K562 (cell line): ENCODE results near the gene CHRM4. TPM values are rescaled to one million over a fixed set of nuclear protein-coding genes. Genes with fewer than 3 reads are reported as not detected.

Experiments used
- ATAC-seq: fragments of 200-7000 bp; cut with Tn5 transposase; 3 replicates; pipeline ENCODE4 v1.9.1; 2020; ENCODE audit warnings: moderate library complexity
- BruUV-seq: library from RNA; stranded (reverse); fragments of 400-500 nt; replicated peaks from 2 replicates; lab custom pipeline; 2021; lab: Mats Ljungman, UMichigan
- CTCF ChIA-PET: fragments of 300-600 bp; formaldehyde crosslinking; extraction: SDS; loops from one replicate; lab custom pipeline; 2021; ENCODE audit warnings: low intra/inter-chr PET ratio; lab: Yijun Ruan, JAX
- POLR2A ChIA-PET: fragments of 300-600, 350-650 bp; sonication (Branson Sonifier 250); formaldehyde crosslinking; extraction: SDS; loops from one replicate; lab custom pipeline; 2021; ENCODE audit warnings: antibody characterized with exemption, inconsistent platforms; lab: Yijun Ruan, JAX
- DNase-seq, 4 experiments: peaks; one replicate each; pipeline versions ENCODE4 v3.0.0 to v3.0.0-alpha.2; 2011 to 2018; ENCODE audit warnings: low spot score in 3 of 4, mixed read lengths in 3 of 4; ENCODE audit errors: extremely low read depth in 1 of 4
- FAIRE-seq: peaks from 2 replicates; lab custom pipeline; 2011; peaks lifted over from hg19 to GRCh38; lab: Jason Lieb, UNC
- H2AFZ ChIP-seq: 2 replicates; pipeline ENCODE4 v1.6.0; 2011; ENCODE audit warnings: low read depth, low read length, control low read depth, inconsistent platforms
- H3K27ac ChIP-seq: fragments of 200-600 bp; 3 replicates; pipeline ENCODE4 v1.8.0; 2011; ENCODE audit warnings: low read depth, mild to moderate bottlenecking, control low read depth, inconsistent platforms, low read length, moderate library complexity, mixed read lengths; ENCODE audit errors: extremely low read depth
- H3K27me3 ChIP-seq, 2 experiments: fragments of 300-600 bp in 1 of 2; 2 replicates in 1 of 2; 3 replicates in 1 of 2; pipeline versions ENCODE4 v1.6.0 to v1.8.0; 2011; ENCODE audit warnings: inconsistent platforms in 2 of 2, low read length in 2 of 2, mild to moderate bottlenecking in 1 of 2, mixed read lengths in 1 of 2, moderate library complexity in 1 of 2; ENCODE audit not compliant: control insufficient read depth in 2 of 2, insufficient read depth in 2 of 2
- H3K36me3 ChIP-seq: fragments of 300-600 bp; 3 replicates; pipeline ENCODE4 v1.8.0; 2011; ENCODE audit warnings: mild to moderate bottlenecking, low read length, inconsistent platforms; ENCODE audit not compliant: control insufficient read depth, insufficient read depth
- H3K4me1 ChIP-seq, 2 experiments: fragments of 200-600 bp in 1 of 2; replicated peaks in 1 of 2; 2 replicates in 1 of 2; 3 replicates in 1 of 2; pipeline versions ENCODE4 v1.5.1 to v1.8.0; 2011; ENCODE audit warnings: inconsistent platforms in 2 of 2, low read length in 2 of 2, mild to moderate bottlenecking in 1 of 2, mixed read lengths in 1 of 2, moderate library complexity in 1 of 2; ENCODE audit not compliant: control insufficient read depth in 2 of 2, insufficient read depth in 2 of 2
- H3K4me2 ChIP-seq: 2 replicates; pipeline ENCODE4 v1.6.1; 2011; ENCODE audit warnings: low read length, control low read depth, inconsistent platforms, mixed read lengths; ENCODE audit not compliant: insufficient read depth
- H3K4me3 ChIP-seq: fragments of 200-600 bp; sonication (generic), shearing (Covaris generic); 2 replicates; pipeline ENCODE4 v1.5.1; 2016; ENCODE audit warnings: control low read depth, inconsistent platforms
- H3K79me2 ChIP-seq: fragments of 200-600 bp; 3 replicates; pipeline ENCODE4 v1.8.0; 2011; ENCODE audit warnings: low read length, inconsistent platforms; ENCODE audit not compliant: control insufficient read depth, insufficient read depth
- H3K9ac ChIP-seq, 2 experiments: 2 replicates each; pipeline versions ENCODE4 v1.6.0 to v1.6.1; 2011; ENCODE audit warnings: low read depth in 2 of 2, low read length in 2 of 2, control low read depth in 1 of 2, inconsistent platforms in 1 of 2, mild to moderate bottlenecking in 1 of 2, mixed read lengths in 1 of 2; ENCODE audit not compliant: insufficient read depth in 1 of 2
- H3K9me1 ChIP-seq: one replicate; pipeline ENCODE4 v1.6.0; 2011; ENCODE audit warnings: inconsistent platforms, mild to moderate bottlenecking, low read length, moderate library complexity; ENCODE audit not compliant: control insufficient read depth, insufficient read depth
- H3K9me3 ChIP-seq: replicated peaks from 2 replicates; pipeline ENCODE4 v1.5.1; 2011; ENCODE audit warnings: low read depth, low read length, inconsistent platforms; ENCODE audit not compliant: control insufficient read depth, insufficient read depth
- H4K20me1 ChIP-seq: replicated peaks from 2 replicates; pipeline ENCODE4 v1.6.1; 2011; ENCODE audit warnings: low read length, inconsistent platforms, mixed read lengths; ENCODE audit not compliant: control insufficient read depth, insufficient read depth
- ARID2 ChIP-seq: fragments of 450-650 bp; IDR thresholded peaks from 2 replicates; pipeline ENCODE4 v1.6.1; 2017; ENCODE audit warnings: antibody characterized with exemption, mild to moderate bottlenecking
- CCNT2 ChIP-seq: IDR thresholded peaks from 2 replicates; pipeline ENCODE4 v1.6.1; 2011; ENCODE audit warnings: borderline replicate concordance, low read depth, mild to moderate bottlenecking, moderate library complexity, mixed read lengths, low read length; ENCODE audit not compliant: insufficient read length; ENCODE audit errors: extremely low read depth
- GABPB2 ChIP-seq: fragments of 250-450 bp; sonication (Bioruptor Pico); conservative IDR thresholded peaks from 2 replicates; pipeline ENCODE4 v1.5.1; 2021; ENCODE audit warnings: mild to moderate bottlenecking
- HLTF ChIP-seq: fragments of 450-650 bp; IDR thresholded peaks from 2 replicates; pipeline ENCODE4 v1.6.1; 2016
- MECOM ChIP-seq: fragments of 250-450 bp; sonication (Bioruptor Pico); IDR thresholded peaks from 2 replicates; pipeline ENCODE4 v1.8.0; 2022; ENCODE audit warnings: inconsistent platforms
- POLR2H ChIP-seq: IDR thresholded peaks from 2 replicates; pipeline ENCODE4 v1.6.1; 2016; ENCODE audit warnings: missing genetic modification characterization, low read depth, mild to moderate bottlenecking, control low read depth, missing compliant biosample characterization, moderate library complexity
- RFX1 ChIP-seq: fragments of 450-650 bp; IDR thresholded peaks from 2 replicates; pipeline ENCODE4 v1.6.1; 2016; ENCODE audit warnings: mild to moderate bottlenecking, moderate library complexity
- RUNX1 ChIP-seq: sonication (generic); IDR thresholded peaks from 2 replicates; pipeline ENCODE4 v1.6.1; 2016; ENCODE audit warnings: antibody characterized with exemption, low read depth
- SP1 ChIP-seq: sonication (generic); formaldehyde crosslinking; IDR thresholded peaks from 2 replicates; pipeline ENCODE4 v1.8.1; 2022; ENCODE audit warnings: mild to moderate bottlenecking, missing genetic modification reagents
- ZNF23 ChIP-seq: fragments of 250-450 bp; sonication (Bioruptor Pico); IDR thresholded peaks from 2 replicates; pipeline ENCODE4 v1.4.0; 2020; ENCODE audit warnings: mild to moderate bottlenecking
- ZNF24 ChIP-seq: fragments of 450-650 bp; IDR thresholded peaks from 2 replicates; pipeline ENCODE4 v1.6.1; 2016
- ZNF324 ChIP-seq: fragments of 250-450 bp; sonication (Bioruptor Pico); IDR thresholded peaks from 2 replicates; pipeline ENCODE4 v1.4.0; 2020; ENCODE audit warnings: mild to moderate bottlenecking
- ZNF408 ChIP-seq: fragments of 250-450 bp; sonication (Bioruptor Pico); IDR thresholded peaks from 2 replicates; pipeline ENCODE4 v1.4.0; 2020; ENCODE audit warnings: low read depth, mild to moderate bottlenecking, moderate library complexity
- ZNF644 ChIP-seq: fragments of 200-800 bp; sonication (Bioruptor generic); IDR thresholded peaks from 2 replicates; pipeline ENCODE4 v1.6.1; 2016; ENCODE audit warnings: low read depth, missing genetic modification characterization, missing compliant biosample characterization
- ZNF696 ChIP-seq: fragments of 250-450 bp; sonication (Bioruptor Pico); conservative IDR thresholded peaks from 2 replicates; pipeline ENCODE4 v1.4.0; 2020; ENCODE audit warnings: mild to moderate bottlenecking, moderate library complexity
- ZSCAN29 ChIP-seq: fragments of 450-650 bp; IDR thresholded peaks from 2 replicates; pipeline ENCODE4 v1.6.1; 2017
- WGBS: fragments of 100-300 bp; shearing (Covaris generic); methylation state at CpG from one replicate; pipeline ENCODE4 v1.1.6; 2016; ENCODE audit warnings: low coverage, mixed read lengths; ENCODE audit not compliant: insufficient coverage; ENCODE audit errors: missing lambda C conversion rate; 5-methylcytosine and 5-hydroxymethylcytosine counted together
- in situ Hi-C: fragments of 300-500 bp; cut with MboI; formaldehyde crosslinking; loops from 4 replicates; pipeline ENCODE4 v1.15.0; 2018; ENCODE audit warnings: inconsistent platforms, mixed read lengths
- intact Hi-C: fragments of 100-400 bp; cut with micrococcal nuclease; formaldehyde crosslinking; loops from 2 replicates; pipeline ENCODE4 v1.14.2; 2022
- polyA plus RNA-seq, 8 experiments: library from polyadenylated mRNA; depleted of rRNA in 4 of 8; stranded (reverse) in 5 of 8; unstranded in 3 of 8; fragments of >200 nt; fragmentation: Nextera tagmentation in 2 of 8; fragmentation: Illumina TruSeq in 1 of 8; extraction: Ambion mirVana in 2 of 8; extraction: Trizol in 1 of 8; gene quantifications; 2 replicates each; pipeline versions ENCODE4 v1.2.1 to v1.2.3, GENCODE V29; 2011 to 2014; ENCODE audit warnings: inconsistent platforms in 1 of 8, missing spikeins in 1 of 8
- total RNA-seq, 7 experiments: library from RNA; depleted of rRNA in 6 of 7; stranded (reverse); fragments of >200 nt in 6 of 7; fragmentation: Illumina TruSeq in 2 of 7; extraction: Trizol in 2 of 7; gene quantifications; 2 replicates each; pipeline versions ENCODE4 v1.2.1 to v1.2.3, GENCODE V29; 2011 to 2021; ENCODE audit warnings: low replicate concordance in 1 of 7
- TF ChIP-seq, protein P1 (sequence below), 2 experiments: fragments of 450-650 bp in 1 of 2; IDR thresholded peaks; 2 replicates each; pipeline ENCODE4 v1.6.1; 2011 to 2017; ENCODE audit warnings: low read depth in 2 of 2, antibody characterized with exemption in 1 of 2, borderline replicate concordance in 1 of 2, low read length in 1 of 2, mild to moderate bottlenecking in 1 of 2, mixed read lengths in 1 of 2; ENCODE audit not compliant: control insufficient read depth in 1 of 2
- TF ChIP-seq, protein P2 (sequence below), 3 experiments: fragments of 200-800 bp in 1 of 3; sonication (Bioruptor generic) in 1 of 3; sonication (generic) in 1 of 3; formaldehyde crosslinking in 1 of 3; IDR thresholded peaks; 2 replicates each; pipeline versions ENCODE4 v1.6.1 to v1.8.0; 2016 to 2022; ENCODE audit warnings: mild to moderate bottlenecking in 2 of 3, missing compliant biosample characterization in 2 of 3, missing genetic modification characterization in 2 of 3, missing genetic modification reagents in 1 of 3
- TF ChIP-seq, protein P3 (sequence below), 2 experiments: fragments of 200-800 bp in 1 of 2; sonication (Bioruptor generic) in 1 of 2; sonication (generic) in 1 of 2; formaldehyde crosslinking in 1 of 2; IDR thresholded peaks in 1 of 2; conservative IDR thresholded peaks in 1 of 2; 2 replicates each; pipeline versions ENCODE4 v1.5.0 to v1.6.1; 2016 to 2020; ENCODE audit warnings: missing compliant biosample characterization in 1 of 2, missing genetic modification characterization in 1 of 2, missing genetic modification reagents in 1 of 2

CHRM4 gene
- total and polyA plus RNA-seq, 9 of the 15 experiments (the other 6 are each of a cell fraction or from before 2014, with no cell fraction given) = 0.22 to 1.3 (median 0.40) TPM; not detected in 2

DNA sequence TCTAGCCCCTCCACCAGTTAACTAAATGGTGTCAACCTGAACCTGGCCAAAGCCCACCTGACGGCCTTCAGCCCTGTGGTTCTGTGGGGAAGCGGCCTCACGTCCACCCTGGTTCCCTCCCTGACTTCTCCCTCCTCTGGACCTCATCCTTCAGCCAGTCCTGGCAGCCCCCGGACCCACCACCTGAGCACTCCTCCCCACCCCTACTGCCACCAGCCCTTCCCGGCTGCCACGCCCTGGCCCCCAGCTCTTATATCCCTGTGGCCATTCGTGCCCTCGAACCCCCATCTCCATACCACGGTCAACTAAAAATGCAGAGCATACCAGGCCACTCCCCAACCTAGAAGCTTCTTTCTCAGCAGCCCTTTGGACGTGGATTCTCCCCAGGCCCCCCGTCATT lies 14.3 kb downstream of the CHRM4 start:
- Histone ChIP-seq H3K27ac (no peak overlapping the region), H3K9me1 (peaks cover under 1% of the 10 kb centered on the region), H2AFZ (no peak overlapping the region), H3K4me1 (peaks cover 13 to 47% of the 10 kb centered on the region in 2 experiments), H3K4me3 (no peak overlapping the region), H3K9ac (no peak overlapping the region), H3K9me3 (no peaks in the 10 kb centered on the region), H3K36me3 (peaks cover 61% of the 10 kb centered on the region; the same call in 2 of the 3 replicates), H3K79me2 (peaks cover 6% of the 10 kb centered on the region), H4K20me1 (no peaks in the 10 kb centered on the region), H3K4me2 (no peak overlapping the region), H3K27me3 (no peaks in the 10 kb centered on the region)
- 94% methylated on average over 3 of the region's 11 CpGs for WGBS
- no peak for ATAC-seq
- intact Hi-C loops = no loop called here
- ChIA-PET POLR2A (interaction anchor here (0.6 to 0.8 kb wide), 3 partner anchors 11 to 274 kb away, joined by 3 read pairs; no protein-coding TSS in a partner anchor), CTCF (no interaction called here)
- no peak for DNase-seq
- no TSS peak for BruUV-seq
- in situ Hi-C loops = no loop called here
- no peak for FAIRE-seq
- TF ChIP-seq CCNT2 (no peak), ZNF23 (CRISPR knock-in tag) (no peak), ZNF24 (no peak), ZSCAN29 (no peak), MECOM (CRISPR knock-in tag) (no peak), POLR2H (tag) (no peak), ZNF696 (no peak), ZNF324 (CRISPR knock-in tag) (no peak), RFX1 (no peak), RUNX1 (no peak), ARID2 (no peak), GABPB2 (CRISPR knock-in tag) (no peak), ZNF644 (no peak), ZNF408 (CRISPR knock-in tag) (no peak), HLTF (no peak), SP1 (CRISPR knock-in tag) (no peak)
- TF ChIP-seq, protein P1, sequence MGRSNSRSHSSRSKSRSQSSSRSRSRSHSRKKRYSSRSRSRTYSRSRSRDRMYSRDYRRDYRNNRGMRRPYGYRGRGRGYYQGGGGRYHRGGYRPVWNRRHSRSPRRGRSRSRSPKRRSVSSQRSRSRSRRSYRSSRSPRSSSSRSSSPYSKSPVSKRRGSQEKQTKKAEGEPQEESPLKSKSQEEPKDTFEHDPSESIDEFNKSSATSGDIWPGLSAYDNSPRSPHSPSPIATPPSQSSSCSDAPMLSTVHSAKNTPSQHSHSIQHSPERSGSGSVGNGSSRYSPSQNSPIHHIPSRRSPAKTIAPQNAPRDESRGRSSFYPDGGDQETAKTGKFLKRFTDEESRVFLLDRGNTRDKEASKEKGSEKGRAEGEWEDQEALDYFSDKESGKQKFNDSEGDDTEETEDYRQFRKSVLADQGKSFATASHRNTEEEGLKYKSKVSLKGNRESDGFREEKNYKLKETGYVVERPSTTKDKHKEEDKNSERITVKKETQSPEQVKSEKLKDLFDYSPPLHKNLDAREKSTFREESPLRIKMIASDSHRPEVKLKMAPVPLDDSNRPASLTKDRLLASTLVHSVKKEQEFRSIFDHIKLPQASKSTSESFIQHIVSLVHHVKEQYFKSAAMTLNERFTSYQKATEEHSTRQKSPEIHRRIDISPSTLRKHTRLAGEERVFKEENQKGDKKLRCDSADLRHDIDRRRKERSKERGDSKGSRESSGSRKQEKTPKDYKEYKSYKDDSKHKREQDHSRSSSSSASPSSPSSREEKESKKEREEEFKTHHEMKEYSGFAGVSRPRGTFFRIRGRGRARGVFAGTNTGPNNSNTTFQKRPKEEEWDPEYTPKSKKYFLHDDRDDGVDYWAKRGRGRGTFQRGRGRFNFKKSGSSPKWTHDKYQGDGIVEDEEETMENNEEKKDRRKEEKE (IDR thresholded peaks at IDR 0.05; ENCODE audit: borderline replicate concordance in 1 of 2, control insufficient read depth in 1 of 2, low read depth in 2 of 2, low read length in 1 of 2) = no peak
- TF ChIP-seq, protein P2, sequence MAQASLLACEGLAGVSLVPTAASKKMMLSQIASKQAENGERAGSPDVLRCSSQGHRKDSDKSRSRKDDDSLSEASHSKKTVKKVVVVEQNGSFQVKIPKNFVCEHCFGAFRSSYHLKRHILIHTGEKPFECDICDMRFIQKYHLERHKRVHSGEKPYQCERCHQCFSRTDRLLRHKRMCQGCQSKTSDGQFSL (CRISPR knock-in tag; IDR thresholded peaks at IDR 0.05) = no peak
- TF ChIP-seq, protein P2 (tag; IDR thresholded peaks at IDR 0.05) = no peak
- TF ChIP-seq, protein P3, sequence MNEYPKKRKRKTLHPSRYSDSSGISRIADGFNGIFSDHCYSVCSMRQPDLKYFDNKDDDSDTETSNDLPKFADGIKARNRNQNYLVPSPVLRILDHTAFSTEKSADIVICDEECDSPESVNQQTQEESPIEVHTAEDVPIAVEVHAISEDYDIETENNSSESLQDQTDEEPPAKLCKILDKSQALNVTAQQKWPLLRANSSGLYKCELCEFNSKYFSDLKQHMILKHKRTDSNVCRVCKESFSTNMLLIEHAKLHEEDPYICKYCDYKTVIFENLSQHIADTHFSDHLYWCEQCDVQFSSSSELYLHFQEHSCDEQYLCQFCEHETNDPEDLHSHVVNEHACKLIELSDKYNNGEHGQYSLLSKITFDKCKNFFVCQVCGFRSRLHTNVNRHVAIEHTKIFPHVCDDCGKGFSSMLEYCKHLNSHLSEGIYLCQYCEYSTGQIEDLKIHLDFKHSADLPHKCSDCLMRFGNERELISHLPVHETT (CRISPR knock-in tag; conservative IDR thresholded peaks at IDR 0.05 in 1 of 2, IDR thresholded peaks at IDR 0.05 in 1 of 2) = no peak
